Mucosa of descending colon (tissue), 3 donors: ENCODE results near the gene NUDT7. TPM values are rescaled to one million over a fixed set of nuclear protein-coding genes. Genes with fewer than 3 reads are reported as not detected.
A peak's percentile ranks its signal among the peaks of the same experiment; 100 is the strongest.

Source experiments
- ATAC-seq: fragments of 200-7000 bp; cut with Tn5 transposase; one replicate; pipeline ENCODE4 v1.9.1; 2020; ENCODE audit warnings: mild to moderate bottlenecking, moderate library complexity
- DNase-seq, 3 donors: peaks; one replicate each; pipeline ENCODE4 v3.0.0-alpha.2; 2020
- H3K36me3 ChIP-seq: fragments of 200-600 bp; one replicate; pipeline ENCODE4 v1.8.0; 2021; ENCODE audit warnings: low read depth, mild to moderate bottlenecking
- H3K4me1 ChIP-seq: fragments of 200-600 bp; one replicate; pipeline ENCODE4 v1.8.0; 2021; ENCODE audit warnings: low read depth, mild to moderate bottlenecking
- H3K4me3 ChIP-seq: fragments of 200-600 bp; one replicate; pipeline ENCODE4 v1.8.0; 2021; ENCODE audit warnings: mild to moderate bottlenecking
- H3K9me3 ChIP-seq: fragments of 200-600 bp; one replicate; pipeline ENCODE4 v1.8.0; 2021; ENCODE audit warnings: mild to moderate bottlenecking
- CTCF ChIP-seq: fragments of 200-600 bp; IDR thresholded peaks from one replicate; pipeline ENCODE4 v1.8.0; 2022; ENCODE audit warnings: antibody characterized with exemption, mild to moderate bottlenecking
- intact Hi-C, 2 donors: fragments of 100-400 bp; cut with DNase I in 1 of 2; cut with micrococcal nuclease in 1 of 2; formaldehyde crosslinking; loops; one replicate each; pipeline versions ENCODE4 v1.11.0 to v1.11.1; 2022; cut with DNase I, micrococcal nuclease
- total RNA-seq, 3 donors: library from RNA; stranded (reverse); fragmentation: NEBNext Ultra II Directional in 2 of 3; extraction: Animal tissue kit (Norgen Biotek cat#: 25700) in 2 of 3; gene quantifications; one replicate each; pipeline versions ENCODE4 v1.2.1 to v1.2.4, GENCODE V29; 2021 to 2023
- donor health status: DM: no; HTN: no; CAD: no; lungs with moderate emphysema.
- donor health status: DM: no; HTN: no; CAD: no.
- donor health status: DM: no; HTN: yes; CAD: no.

Gene NUDT7
- total RNA-seq, 3 donors from 2014 or later = 12.6 to 19.9 (median 14.8) TPM

DNA sequence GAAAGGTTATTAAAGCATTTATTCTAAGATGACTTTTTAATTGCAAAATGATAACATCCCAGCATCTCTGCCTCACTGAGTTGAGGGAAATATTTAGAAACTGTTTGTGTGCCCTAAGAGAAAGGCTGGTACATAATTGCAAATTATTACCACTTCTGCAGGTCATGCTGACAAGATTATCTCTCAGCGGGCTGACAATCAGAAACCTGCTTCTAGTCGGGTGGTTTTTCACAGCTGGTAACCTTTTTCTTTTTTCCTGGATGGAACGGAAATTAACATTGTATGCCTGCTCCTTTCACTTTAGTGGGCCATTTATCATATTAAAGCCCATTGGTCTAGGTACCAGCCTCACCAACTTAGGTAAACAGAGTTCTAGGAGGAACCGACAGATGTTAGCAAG lies 17.0 kb upstream of the NUDT7 start:
- Histone ChIP-seq H3K36me3 (no peaks in the 10 kb centered on the region), H3K9me3 (peaks cover 4% of the 10 kb centered on the region), H3K4me1 (no peaks in the 10 kb centered on the region), H3K4me3 (no peak overlapping the region)
- no peak for TF ChIP-seq CTCF
- no peak for DNase-seq
- no peak for ATAC-seq
- intact Hi-C loops = no loop called here

DNA sequence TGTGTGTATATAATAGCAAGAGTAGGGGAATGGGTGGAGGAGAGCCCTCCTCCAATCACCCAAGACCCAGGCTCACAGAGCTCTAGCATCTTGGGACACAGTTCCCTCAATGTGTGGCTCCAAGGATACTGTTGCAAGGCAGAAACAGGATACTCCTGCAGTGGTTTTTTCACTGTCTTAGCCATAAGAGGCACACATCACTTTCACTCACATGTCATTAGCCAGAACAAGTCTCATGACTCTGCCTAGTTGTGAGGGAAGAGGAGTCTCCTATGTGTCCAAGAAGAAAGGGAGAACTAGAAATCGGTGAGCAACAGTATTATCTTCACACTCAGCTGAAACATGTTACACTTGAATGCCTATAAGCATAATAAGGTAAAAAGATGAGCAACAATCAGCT lies 11.1 kb upstream of the NUDT7 start:
- peaks cover 10% of the 10 kb centered on the region for H3K4me1 ChIP-seq
- no peaks in the 10 kb centered on the region for H3K9me3 ChIP-seq
- H3K36me3 ChIP-seq = no peaks in the 10 kb centered on the region
- H3K4me3 ChIP-seq = no peak overlapping the region
- ATAC-seq (no peak), DNase-seq (no peak)
- intact Hi-C loops = no loop called here
- TF ChIP-seq CTCF = no peak

GRCh38 chr16:77711775-77712174 lies 10.5 kb upstream of the NUDT7 start:
- intact Hi-C loops = no loop called here
- no peaks in the 10 kb centered on the region for H3K9me3 ChIP-seq
- H3K4me3 ChIP-seq = no peak overlapping the region
- DNase-seq (peak in 1 of 3 donors; percentile 46), ATAC-seq (peak; percentile 91)
- TF ChIP-seq CTCF = no peak
- no peaks in the 10 kb centered on the region for H3K36me3 ChIP-seq
- peaks cover 10% of the 10 kb centered on the region for H3K4me1 ChIP-seq

DNA sequence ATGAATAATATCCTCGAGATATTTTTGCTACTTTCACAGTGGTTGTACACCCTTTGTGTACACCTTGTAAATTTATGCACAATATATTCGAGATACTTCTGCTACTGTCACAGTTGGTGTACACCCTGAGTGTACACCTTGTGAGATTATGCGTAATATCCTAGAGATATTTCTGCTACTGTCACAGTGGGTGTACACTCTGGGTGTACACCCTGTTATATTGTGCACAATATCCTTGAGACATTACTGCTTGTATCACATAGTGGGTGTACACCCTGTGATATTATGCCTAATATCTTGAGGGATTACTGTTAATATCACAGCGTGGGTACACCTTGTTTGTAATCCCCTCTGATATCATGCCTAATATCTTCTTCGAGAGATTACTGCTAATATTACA lies 7.2 kb upstream of the NUDT7 start:
- intact Hi-C loops = no loop called here
- no peak for TF ChIP-seq CTCF
- DNase-seq (no peak), ATAC-seq (no peak)
- Histone ChIP-seq H3K4me3 (no peak overlapping the region), H3K9me3 (no peaks in the 10 kb centered on the region), H3K4me1 (peaks cover 10% of the 10 kb centered on the region), H3K36me3 (no peaks in the 10 kb centered on the region)

DNA sequence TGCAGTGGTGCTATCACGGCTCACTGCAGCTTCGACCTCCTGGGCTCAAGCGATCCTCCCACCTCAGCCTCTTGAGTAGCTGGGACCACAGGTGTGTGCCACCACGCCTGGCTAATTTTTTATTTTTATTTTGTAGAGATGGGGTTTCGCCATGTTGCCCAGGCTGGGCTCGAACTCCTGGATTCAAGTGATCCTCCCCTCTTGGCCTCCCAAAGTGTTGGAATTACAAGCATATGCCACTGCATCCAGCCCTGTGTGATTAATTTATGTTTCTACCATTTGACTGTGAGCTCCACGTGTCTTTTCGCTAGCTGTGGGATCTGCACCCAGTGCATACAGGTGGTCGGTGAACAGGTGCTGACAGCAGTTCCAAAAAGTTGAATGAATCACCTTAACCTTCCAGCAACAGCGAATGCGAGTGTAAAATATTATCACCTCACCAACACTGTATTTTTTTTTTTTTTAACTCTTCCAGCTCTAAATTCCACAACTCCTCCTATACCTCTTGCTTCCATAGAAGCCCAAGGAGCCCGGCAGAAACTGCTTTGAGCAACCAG lies 484 bp upstream of the NUDT7 start:
- TF ChIP-seq CTCF = no peak
- Histone ChIP-seq H3K4me3 (no peak overlapping the region), H3K9me3 (no peaks in the 10 kb centered on the region), H3K36me3 (no peaks in the 10 kb centered on the region), H3K4me1 (peaks cover 3% of the 10 kb centered on the region)
- no peak for ATAC-seq
- intact Hi-C loops = no loop called here
- peak in 1 of 3 donors; percentile 28 for DNase-seq

DNA sequence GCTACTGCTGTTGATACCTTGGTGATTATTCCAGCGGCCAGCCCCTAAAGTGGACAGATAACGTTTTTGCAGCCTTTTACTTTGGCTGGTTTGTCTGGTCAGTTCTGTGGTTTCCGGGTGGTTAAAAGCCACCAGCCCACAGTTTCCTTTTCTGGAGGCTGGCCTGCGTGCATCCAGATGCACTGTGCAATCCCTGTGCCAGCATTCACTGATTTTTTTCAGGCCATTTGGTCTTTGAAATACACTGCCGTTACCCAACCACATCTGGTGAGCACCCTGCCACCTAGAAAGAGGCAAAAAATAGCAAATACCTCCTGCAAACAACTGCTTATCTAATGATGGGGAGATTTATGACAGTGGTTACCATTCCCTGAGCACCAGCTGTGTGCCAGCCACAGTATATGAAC lies 797 bp downstream of the NUDT7 start:
- peak overlapping the region; percentile 35 for H3K4me3 ChIP-seq
- no peak for DNase-seq
- intact Hi-C loops = no loop called here
- peak; percentile 6 for ATAC-seq
- H3K4me1 ChIP-seq = peaks cover 3% of the 10 kb centered on the region
- no peaks in the 10 kb centered on the region for H3K9me3 ChIP-seq
- no peaks in the 10 kb centered on the region for H3K36me3 ChIP-seq
- TF ChIP-seq CTCF = no peak
